Stimulated activated CD8-positive, alpha-beta memory T cell treated with anti-CD3 and anti-CD28 coated beads, Interleukin-4, amount 100 ng/mL, for 24 hours (primary cell): ENCODE results near the gene NHS.

ENCODE experiments used
- DNase-seq: peaks from one replicate; pipeline ENCODE4 v3.0.0-alpha.2; 2020; ENCODE audit warnings: low read depth

NHS gene

GRCh38 chrX:17779434-17779833 is 404.4 kb downstream of the NHS start:
- no peak for DNase-seq
